ENCODE measurements around the gene CCDC195.

Gene CCDC195, protein sequence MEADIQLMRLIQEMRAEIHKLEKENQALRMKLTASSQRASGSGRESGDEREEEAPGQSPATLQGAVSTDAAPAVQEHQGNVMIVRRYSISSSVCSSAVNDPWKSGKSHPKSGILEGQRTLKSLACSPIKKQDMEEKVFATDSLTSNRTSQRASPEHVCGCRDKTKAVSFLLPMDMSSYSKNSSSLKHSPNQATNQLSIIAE

DNA sequence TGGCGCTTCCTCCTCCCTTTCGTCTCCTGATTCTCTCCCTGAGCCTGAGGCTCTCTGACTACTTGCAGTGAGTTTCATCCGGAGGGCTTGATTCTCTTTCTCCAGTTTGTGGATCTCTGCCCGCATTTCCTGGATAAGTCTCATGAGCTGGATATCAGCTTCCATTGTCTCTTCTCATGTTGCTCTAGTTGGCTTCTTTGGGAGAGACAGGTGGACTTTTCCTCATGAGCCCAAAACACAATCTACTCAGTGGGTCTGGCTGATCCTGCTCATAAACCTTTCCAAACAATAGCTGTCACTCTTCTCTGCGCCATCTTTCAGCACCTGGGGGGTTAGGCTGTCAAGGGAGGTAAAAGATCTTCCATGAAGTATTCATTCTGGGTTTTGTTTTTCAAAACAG lies at the start of gene CCDC195:
CCDC195 (minus strand) TSS at position 165 of the 400 bp plus-strand sequence; CDS start at position 165, 0 bp downstream.
- DNase-seq: no peak

DNA sequence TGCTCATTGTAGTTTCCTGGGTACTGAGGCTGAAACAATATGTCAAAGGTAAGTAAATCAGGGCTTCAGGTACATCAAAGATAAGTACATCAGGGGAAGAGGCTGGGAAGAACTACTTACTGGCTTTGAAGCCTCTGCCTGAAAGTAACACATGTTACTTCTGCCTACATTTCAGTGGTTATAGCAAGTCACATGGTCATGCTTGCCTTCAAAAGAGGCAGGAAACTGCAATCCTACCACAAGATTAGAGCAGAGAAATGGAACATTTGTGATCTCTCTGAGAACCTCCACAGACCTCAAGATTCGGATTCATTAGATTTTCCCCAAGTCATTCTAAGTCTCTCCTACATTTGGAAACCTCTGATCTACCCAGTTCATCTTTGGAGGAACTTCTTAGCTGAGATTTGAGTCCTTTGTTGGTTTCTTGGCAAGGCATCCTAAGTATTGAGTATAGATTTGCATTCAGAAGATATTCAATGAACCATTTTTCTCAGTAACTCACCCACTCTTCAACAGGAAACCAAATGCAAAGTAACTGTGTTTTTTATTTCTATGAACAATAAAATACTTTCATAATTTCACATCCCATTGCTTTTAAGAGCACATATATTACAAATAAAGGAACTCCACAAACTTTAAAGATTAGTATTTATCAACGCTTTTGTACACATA lies 48.5 kb upstream of the CCDC195 start:
- no peak for DNase-seq

DNA sequence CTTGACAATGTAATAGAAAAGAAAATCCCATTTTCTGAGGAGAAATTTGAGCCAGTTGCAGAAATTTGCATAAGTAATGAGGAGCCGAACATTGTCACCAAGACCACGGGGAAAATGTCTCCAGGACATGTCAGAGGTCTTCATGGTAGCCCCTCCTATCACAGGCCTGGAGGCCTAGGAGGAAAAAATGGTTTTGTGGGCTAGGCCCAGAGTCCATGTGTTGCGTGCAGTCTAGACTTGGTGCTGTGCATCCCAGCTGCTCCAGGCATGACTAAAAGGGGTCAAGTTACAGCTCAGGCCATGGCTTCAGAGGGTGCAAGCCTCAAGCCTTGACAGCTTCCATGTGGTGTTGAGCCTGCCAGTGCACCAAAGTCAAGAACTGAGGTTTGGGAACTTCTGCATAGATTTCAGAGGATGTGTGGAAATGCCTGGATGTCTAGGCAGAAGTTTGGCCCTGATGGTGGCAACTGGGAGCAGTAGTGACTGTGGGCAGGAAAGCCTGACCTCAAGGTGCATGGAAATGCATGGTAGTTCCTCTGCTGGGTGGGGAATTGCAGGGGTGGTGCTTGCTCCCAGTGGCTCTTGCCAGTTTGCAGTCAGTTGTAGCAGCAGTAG lies 41.9 kb upstream of the CCDC195 start:
- DNase-seq: no peak

DNA sequence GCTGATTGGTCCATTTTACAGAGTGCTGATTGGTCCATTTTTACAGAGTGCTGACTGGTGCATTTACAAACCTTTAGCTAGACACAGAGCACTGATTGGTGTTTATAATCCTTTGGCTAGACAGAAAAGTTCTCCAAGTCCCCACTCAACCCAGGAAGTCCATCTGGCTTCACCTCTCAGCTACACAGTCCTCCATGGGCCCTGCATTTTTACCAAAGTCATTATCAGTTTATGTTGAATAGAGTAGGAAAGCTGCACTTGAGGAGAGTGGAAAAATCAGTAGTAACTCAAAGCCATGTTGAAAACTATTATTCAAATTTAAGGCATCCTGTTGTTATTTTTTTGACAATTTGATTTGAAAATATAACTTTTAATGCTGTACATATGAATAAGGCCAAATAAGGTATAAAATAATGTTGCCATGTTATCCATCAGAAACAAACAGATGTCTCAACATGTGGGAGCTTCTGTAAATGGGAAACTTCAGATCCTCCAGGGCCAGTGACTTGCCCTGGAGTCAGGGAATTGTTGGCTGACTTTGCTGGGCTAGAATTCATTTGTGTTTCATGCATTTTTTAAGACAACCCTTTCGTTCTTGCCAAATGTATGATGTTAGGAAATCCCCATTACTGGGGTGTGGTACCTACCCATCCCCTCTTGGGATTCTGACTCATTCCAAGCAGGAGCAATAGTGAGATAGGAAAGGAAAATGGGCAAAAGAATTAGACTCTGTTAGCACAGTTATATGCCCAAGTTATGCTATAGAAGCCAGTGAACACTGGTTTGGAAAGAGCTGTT lies 37.8 kb upstream of the CCDC195 start:
- DNase-seq: no peak

DNA sequence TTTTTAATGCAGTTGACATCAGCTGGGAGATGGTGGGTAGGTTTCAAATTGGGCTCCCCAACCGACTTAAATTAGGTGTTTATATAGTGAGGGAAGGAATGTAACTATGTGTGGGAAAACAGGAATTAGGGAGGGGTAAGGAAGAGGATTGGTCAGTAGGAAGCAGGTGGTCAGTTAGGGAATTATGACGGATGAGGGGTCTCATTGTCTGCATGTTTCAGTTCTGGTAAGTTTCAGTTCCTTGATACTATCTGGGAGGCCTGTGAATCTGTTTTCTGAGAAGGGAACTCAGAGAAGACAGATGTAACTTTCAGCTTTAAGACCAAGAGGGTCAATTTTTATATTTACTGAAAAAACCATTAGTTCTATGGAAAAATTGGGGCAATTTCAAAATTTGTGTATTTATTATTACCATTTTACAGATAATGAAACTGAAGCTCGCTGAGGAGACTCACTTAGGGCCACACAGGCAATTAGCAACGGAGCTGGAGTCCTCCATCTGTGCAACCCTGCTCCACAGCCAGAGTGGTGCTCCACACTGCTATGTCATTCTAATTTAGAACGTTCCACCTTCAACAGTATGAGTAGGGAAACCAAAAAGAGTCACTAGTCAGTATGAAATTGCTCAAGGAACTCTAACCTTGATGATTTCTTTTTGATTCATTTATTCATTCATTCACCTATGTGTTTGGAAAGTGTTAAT lies 36.0 kb upstream of the CCDC195 start:
- DNase-seq: no peak

DNA sequence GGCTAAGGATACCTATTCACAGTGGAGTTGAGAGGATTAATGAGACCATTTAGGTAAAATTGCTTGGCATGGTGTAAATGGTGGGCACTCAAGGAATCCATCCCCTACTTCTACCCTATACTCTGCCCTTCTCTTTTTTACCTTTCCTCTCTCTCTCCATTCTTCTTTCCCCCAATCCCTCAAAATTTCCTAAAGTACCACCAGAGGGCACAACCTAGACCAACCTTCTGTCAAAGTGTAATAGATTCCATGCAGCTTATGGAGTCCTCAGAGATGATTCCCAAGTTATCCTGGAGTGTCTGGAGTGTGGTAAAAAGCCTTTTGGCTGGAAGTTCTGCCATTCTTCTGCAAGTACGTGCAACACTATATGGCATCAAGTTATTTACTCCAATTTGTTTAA lies 33.0 kb upstream of the CCDC195 start:
- no peak for DNase-seq

DNA sequence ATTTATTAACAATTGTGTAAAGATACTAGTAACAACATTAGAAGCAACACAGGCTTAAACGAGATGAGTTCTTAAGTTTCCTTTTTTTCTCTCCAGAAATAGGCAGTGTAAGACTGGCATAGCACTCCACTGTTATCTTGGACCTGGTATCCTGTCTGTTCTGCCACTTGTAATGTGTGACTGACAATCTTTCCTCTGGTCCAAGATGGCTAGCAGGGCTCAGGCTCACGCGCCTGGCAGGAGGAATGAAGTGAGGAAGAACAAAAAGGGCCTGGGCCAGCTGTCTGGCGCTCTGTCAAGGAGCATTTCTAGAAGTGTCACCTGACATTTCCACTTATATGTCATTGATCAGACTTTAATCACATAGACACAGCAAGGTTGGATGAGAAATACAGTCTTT lies 31.6 kb upstream of the CCDC195 start:
- DNase-seq: no peak

DNA sequence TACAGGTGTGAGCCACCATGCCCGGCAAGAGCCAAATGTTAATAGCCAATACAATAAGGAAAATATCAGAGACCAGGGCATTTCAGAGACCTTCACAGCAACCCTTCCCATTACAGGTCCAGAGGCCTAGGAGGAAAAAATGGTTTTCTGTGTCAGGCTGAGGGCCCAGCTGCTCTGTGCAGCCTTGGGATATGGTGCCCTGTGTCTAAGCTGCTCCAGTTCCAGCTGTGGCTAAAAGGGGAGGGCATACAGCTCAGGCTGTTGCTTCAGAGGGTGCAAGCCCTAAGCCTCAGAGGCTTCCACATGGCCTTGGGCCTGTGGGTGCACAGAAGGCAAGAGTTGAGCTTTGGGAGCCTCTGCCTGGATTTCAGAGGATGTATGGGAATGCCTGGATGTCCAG lies 20.1 kb upstream of the CCDC195 start:
- no peak for DNase-seq

DNA sequence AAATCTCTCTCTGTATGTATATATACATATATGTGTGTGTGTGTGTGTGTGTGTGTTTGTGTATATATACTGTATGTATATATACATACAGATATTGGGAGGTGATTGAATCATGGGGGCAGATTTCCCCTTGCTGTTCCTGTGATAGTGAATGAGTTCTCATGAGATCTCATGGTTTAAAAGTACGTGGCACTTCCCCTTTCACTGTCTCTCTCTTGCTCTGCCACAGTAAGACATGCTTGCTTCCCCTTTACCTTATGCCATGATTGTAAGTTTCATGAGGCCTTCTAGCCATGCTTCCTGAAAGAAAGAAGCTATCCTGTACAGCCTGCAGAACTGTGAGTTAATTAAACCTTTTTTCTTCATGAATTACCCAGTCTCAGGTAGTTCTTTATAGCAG lies 18.8 kb upstream of the CCDC195 start:
- DNase-seq: no peak

DNA sequence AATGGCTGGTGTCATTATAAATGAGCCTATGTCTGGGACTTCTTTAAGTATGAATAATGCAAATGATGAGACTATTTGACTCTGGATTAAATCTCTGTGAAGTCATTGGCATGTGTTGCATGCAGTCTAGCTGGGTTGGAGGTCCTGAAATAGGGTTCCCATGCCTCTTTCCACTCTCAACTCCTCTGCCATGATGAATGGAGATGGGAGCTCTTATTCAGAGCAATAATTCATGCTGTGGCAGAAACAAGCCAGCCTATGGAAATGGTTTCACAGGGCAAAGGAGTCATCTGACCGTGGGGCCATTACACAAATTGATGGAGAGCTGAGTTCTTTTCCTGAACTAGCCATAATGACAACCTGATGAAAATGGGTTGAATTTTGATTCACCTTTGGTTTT lies 15.5 kb upstream of the CCDC195 start:
- DNase-seq: no peak

DNA sequence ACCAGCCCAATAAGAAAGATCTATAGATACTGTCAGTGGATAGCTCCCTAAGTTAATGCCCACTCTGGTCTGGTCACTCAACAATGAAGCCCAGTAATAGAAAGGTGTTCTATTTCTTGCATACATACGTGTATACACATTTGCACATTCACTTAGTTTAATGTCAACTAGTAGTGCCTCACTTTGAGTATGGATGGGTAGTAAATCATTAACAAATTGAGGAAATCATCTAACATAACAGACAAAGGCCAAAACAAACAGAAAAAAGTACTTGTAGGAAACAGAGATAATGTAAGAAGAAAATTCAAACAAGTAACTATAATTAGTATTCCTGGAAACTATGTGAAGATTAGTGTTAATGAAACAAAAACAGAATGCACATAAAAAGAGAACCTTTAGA lies 13.3 kb upstream of the CCDC195 start:
- DNase-seq: no peak

DNA sequence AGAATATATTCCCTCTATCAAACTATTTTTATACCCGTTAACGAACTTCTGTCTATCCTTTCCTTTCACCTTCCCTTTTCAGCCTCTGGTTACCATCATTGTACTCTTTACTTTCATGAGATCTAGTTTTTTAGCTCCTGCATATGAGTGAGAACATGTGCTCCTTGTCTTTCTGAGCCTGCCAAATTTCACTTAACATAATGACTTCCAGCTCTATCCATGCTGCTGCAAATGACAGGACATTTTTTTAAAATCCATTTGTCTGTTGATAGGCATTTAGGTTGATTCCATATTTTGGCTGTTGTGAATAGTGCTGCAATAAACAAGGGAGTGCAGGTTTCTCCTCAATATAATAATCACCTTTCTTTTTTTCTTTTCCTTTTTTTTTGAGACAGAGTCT lies 8.2 kb upstream of the CCDC195 start:
- no peak for DNase-seq

DNA sequence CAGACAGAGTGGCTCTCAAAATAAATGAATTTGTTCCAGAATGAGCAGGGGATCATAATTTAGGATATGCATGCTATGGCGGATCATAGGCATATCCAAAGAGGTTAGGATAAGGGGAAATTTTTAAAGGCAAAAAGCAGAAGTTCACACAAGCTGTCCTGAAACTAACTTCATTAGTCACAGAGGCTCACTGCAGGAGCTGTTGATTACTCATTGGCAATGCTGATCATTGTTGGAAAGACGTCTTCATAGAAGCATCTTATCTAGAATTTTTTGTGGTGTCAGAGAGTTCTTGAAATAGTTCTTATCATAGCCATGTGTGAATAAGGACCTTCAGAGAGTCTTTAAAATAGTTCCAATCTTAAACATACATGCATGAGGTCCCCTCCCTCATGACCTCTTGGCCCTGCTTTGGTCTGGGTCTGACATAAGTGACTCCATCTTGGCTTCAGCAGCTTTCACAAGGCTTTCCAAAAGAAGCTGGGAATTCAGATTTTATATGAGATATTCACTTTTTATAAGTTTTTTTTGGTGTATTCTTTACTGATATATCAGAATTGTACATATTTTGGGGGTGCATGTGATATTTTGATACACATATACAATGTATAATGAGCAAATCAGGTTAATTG lies 7.5 kb upstream of the CCDC195 start:
- DNase-seq: no peak

DNA sequence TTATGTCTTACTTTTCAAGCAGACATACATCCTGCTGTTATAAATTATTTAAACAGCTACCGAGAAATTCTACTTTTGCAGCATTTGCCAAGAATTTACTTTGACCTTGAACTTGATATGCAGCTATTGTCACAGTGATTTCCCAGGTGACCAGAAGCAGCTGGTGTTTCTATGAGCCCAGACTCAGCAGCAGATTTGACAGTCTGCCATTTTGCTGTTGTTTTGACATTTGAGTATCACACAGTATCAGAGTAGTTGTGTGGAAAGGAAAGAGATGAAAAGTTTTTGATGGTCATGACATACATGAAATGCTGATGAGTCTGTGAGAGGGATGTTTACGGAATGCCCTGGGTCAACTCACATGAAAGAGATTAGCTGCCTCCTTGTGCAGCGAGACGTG lies 6.6 kb upstream of the CCDC195 start:
- DNase-seq: no peak

DNA sequence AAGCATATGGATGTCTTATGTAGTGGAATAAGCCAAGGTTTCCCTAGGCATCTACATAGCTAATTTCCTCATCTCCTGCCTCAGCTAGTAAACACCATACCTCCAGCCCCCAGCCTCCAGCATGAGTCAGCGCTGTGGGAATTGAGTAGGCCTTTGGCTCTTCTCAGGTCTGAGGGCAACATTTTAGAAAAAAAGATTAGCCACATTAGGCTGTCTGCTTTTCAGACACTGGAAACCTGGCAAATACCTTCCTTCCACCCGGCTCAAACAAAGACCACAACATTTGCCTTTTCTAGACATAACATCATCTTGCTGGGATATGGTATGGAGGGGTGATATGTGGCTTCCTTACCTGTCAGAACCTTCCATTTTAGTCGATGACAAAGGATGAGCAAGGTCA lies 6.1 kb upstream of the CCDC195 start:
- no peak for DNase-seq

DNA sequence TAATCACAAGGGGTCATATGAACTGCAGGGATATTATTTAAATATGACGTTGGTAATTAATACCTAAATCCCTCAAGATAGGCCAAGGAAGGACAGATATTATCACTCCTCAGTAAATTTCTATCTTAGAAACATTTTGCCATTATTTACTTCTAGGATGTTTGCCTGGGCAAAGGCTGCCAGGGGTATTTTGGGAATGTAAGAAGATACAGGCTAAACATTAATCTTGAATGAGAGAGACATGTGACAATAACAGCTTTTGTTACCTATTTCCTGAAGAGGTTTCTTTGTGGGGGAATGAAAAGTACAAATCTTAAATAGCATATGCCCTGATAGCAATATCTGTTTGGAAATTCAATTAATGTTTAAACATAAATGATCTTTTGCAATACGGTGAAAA lies 756 bp upstream of the CCDC195 start:
- no peak for DNase-seq

DNA sequence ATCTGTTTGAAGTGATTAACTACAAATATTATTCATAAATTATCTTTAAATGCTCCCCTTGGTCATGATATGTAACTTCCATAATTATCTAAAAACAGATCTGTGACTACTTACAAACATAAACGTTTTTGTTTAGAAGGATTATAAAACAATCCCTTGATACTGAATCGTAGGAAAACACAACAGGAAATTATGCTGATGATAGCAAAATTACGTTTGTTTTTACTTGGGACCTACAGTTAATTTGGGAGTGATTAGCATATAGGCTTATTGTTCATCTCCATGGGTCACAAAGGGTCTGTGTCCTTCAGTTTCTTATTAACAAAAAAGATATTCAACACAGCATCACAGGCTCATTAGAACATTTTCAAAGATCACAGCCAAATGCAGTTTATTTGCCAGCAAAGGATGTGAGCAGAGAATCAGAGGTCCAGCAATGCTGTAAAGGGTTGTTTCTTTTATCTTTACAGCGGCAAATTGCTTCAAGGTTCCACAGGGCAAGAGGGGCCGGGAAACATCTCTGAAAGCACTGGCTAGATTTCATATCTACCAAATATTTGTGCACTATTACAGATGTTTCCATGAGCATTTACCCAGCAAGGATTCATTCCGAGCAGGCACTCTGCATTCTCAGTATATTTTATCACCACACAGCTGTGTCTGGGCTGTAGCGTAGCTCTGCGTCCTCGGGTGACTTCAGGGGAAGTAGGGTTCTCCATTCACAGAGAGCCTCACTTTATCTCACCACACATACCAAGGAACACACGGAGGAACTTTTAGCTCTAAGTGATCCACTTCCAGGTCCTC lies 4.1 kb downstream of the CCDC195 start:
- DNase-seq: no peak

DNA sequence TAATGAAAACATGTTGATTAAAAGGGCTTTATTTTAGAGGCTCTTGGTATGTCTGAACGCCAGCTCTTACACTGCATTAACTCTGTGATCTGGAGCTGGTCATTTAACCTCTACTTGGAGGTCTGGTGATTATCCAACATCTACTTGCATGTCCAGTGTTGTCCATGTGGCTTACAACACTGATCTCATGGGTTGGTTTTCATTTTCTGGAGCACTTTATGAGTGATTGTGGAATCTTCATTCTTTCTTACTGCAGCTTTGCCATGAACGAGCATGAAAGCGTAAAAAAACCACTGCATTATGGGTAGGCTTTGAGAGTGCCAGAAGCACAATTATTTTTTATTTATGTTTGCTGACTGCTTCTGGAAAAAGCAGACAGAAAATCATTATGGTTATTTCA lies 4.8 kb downstream of the CCDC195 start:
- DNase-seq: no peak

DNA sequence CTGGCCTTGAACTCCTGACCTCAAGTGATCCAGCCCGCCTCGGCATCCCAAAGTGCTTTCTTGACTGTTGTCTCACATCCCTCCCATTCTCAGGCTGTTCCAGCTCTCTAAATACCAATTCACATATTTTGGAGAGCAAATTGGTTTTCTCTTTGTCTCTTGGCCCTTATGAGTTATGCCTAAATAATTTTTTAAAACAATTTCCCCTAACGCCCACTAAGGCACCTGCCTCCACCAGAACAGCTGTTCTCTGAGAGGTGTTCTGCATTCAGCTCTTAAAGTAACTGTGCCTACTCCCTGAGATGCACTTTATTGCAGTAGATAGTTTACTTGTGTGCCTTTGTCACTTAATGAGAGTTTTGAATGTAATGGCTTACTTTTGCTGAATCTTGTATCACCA lies 6.9 kb downstream of the CCDC195 start:
- no peak for DNase-seq

DNA sequence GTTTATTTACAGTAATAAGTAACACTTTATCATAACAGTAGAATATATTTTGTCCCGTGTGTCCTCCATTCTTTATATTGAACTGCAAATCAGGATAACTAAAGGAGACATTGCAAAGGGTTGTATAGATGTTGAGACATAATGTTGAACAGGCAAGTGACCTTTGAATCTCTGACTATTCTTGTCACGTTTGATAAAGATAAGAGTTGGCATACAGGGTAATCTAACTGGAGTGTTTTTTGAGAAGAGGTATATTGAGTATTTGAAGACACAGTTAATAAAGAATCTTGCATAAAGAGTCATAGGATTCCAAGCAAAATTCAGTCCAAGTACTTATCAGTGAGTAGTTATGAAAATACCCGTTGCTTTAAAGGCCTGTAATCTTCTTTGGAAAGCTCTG lies 21.7 kb downstream of the CCDC195 start:
- no peak for DNase-seq

DNA sequence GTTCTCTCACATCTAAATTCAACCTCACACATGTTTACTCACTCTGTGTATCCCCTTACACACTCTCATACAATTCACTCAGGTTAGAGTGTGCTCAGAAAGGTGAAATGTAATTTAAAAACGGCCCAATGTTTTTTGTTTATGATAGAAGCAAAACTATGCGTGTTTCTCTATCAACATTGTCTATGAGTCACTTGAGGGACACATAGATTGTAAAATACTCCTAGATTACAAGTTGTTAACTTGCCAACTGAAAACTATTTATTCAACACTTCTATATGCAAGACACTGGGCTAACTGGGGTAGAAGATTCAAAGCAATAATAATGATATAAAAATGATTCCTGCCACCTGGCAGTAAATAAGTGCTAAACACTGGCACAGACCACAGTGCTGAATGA lies 24.6 kb downstream of the CCDC195 start:
- DNase-seq: no peak

DNA sequence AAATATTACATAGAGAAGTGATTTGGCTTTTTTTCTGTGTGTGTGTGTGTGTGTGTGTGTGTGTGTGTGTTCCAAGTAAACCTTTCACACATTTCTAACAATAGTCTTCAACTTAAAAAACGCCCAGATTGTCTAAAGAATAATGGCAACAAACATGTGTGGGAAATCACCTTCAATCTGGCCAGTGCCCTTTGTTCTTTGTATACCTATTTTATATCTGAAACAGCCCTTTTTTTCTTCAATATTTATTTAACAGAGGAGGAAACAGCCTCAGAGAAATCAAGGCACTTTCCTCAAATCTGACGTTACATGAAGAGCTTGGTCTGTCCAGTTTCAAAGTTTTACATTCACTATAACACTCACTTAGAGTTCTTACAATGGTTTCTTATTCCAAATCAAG lies 25.3 kb downstream of the CCDC195 start:
- no peak for DNase-seq
